Cerebellar cortex (tissue), 1 donor: ENCODE data around the gene PNMA6E.
A peak's percentile ranks its signal among the peaks of the same experiment; 100 is the strongest.

Experiments used
- DNase-seq: peaks from one replicate; pipeline ENCODE4 v3.0.0-alpha.2; 2015; ENCODE audit warnings: low spot score

PNMA6E gene

GRCh38 chrX:153401133-153401764 lies at the start of gene PNMA6E:
Gene PNMA6E (minus strand): TSS chrX:153401350. CDS start chrX:153398849, 2,501 bp downstream.
- DNase-seq: no peak

- DNase-seq: no peak
These were observed 49.8 kb upstream of the PNMA6E start for GRCh38 chrX:153450949-153451277.

GRCh38 chrX:153450114-153450948 lies 49.2 kb upstream of the PNMA6E start:
- no peak for DNase-seq

GRCh38 chrX:153449368-153450113 lies 48.4 kb upstream of the PNMA6E start:
- DNase-seq: no peak

GRCh38 chrX:153448556-153449367 lies 47.6 kb upstream of the PNMA6E start:
- DNase-seq: no peak

- no peak for DNase-seq
These were observed 46.4 kb upstream of the PNMA6E start for GRCh38 chrX:153447581-153447960.

- DNase-seq: no peak
These were observed 45.9 kb upstream of the PNMA6E start for GRCh38 chrX:153446950-153447580.

GRCh38 chrX:153446636-153446936 lies 45.4 kb upstream of the PNMA6E start:
- no peak for DNase-seq

GRCh38 chrX:153445856-153446635 lies 44.9 kb upstream of the PNMA6E start, which contains the start of gene TREX2:
Gene TREX2 (minus strand): TSS chrX:153446056. CDS start chrX:153445430, 626 bp downstream.
- DNase-seq: no peak

GRCh38 chrX:153445106-153445855 lies 44.1 kb upstream of the PNMA6E start:
- DNase-seq: no peak

- no peak for DNase-seq
These were observed 43.3 kb upstream of the PNMA6E start for GRCh38 chrX:153444333-153445011.

GRCh38 chrX:153443476-153444332 lies 42.6 kb upstream of the PNMA6E start:
- DNase-seq: peak; percentile 66

GRCh38 chrX:153442463-153442862 lies 41.3 kb upstream of the PNMA6E start:
- DNase-seq: no peak

- DNase-seq: no peak
These were observed 40.8 kb upstream of the PNMA6E start for GRCh38 chrX:153441981-153442380.

GRCh38 chrX:153441296-153441695 lies 40.1 kb upstream of the PNMA6E start:
- no peak for DNase-seq

GRCh38 chrX:153440556-153441135 lies 39.5 kb upstream of the PNMA6E start:
- DNase-seq: no peak

GRCh38 chrX:153439977-153440376 lies 38.8 kb upstream of the PNMA6E start:
- DNase-seq: no peak

- peak; percentile 43 for DNase-seq
These were observed 37.4 kb upstream of the PNMA6E start for GRCh38 chrX:153438532-153438931.
